T-helper 17 cell (primary cell): ENCODE measurements around the gene FNDC11. TPM values are rescaled to one million over a fixed set of nuclear protein-coding genes. Genes with fewer than 3 reads are reported as not detected.
"Not testable (repeated sequence)": the region's sequence is repeated elsewhere in the genome, so short reads cannot be mapped to it uniquely, and the experiment has no call there.

Experiments used
- ATAC-seq: fragments of 150-1000 bp; cut with Tn5 transposase; 2 replicates; pipeline ENCODE4 v1.10.0; 2021; ENCODE audit warnings: mild to moderate bottlenecking, moderate library complexity
- DNase-seq, 3 donors: peaks; one replicate each; pipeline versions ENCODE4 v3.0.0 to v3.0.0-alpha.2; 2020 to 2021
- H3K9me3 ChIP-seq: one replicate; pipeline ENCODE4 v1.7.0; 2013; ENCODE audit warnings: low read length, mild to moderate bottlenecking; ENCODE audit not compliant: control insufficient read depth, poor library complexity, severe bottlenecking
- H3K27ac Mint-ChIP-seq: one replicate; pipeline ENCODE4 v1.8.0; 2022; ENCODE audit warnings: mild to moderate bottlenecking, moderate library complexity, mixed read lengths
- H3K27me3 Mint-ChIP-seq: one replicate; pipeline ENCODE4 v1.8.0; 2022; ENCODE audit warnings: mixed read lengths
- H3K36me3 Mint-ChIP-seq: one replicate; pipeline ENCODE4 v1.8.0; 2022; ENCODE audit warnings: low read depth, mixed read lengths
- H3K4me1 Mint-ChIP-seq: one replicate; pipeline ENCODE4 v1.8.0; 2022; ENCODE audit warnings: mild to moderate bottlenecking, mixed read lengths
- H3K4me3 Mint-ChIP-seq: one replicate; pipeline ENCODE4 v1.8.0; 2022; ENCODE audit warnings: mild to moderate bottlenecking, moderate library complexity, mixed read lengths
- total RNA-seq, 4 donors: library from RNA in 2 of 4; stranded (reverse) in 2 of 4; gene quantifications; one replicate each; pipeline ENCODE4 v1.2.3 and lab custom pipeline; 2022 to 2026

The FNDC11 gene
- total RNA-seq (under 1 TPM; 0.44 to 0.99 TPM), total RNA-seq (lab: John Stamatoyannopoulos, UW) (0.70 to 2.9 reads per million in 2 donors)

- DNase-seq (peak in 2 of 3 donors; percentile 58 to 65), ATAC-seq (peak; percentile 8)
- Mint-ChIP-seq H3K4me1 (peaks cover 13% of the 10 kb centered on the region), H3K27me3 (no peaks in the 10 kb centered on the region), H3K36me3 (no peaks in the 10 kb centered on the region), H3K4me3 (peak within 1 kb of the TSS; percentile 83), H3K27ac (peak within 1 kb of the TSS; percentile 88)
- no peaks in the 10 kb centered on the region for H3K9me3 ChIP-seq
Observed at GRCh38 chr20:63553933-63554290, at the start of gene FNDC11. Gene FNDC11, plus strand, starts transcription at chr20:63554159. Its CDS starts 1,505 bp downstream, at chr20:63555664.

GRCh38 chr20:63504642-63505041, 49.3 kb upstream of the FNDC11 start:
- DNase-seq (no peak), ATAC-seq (no peak)
- Mint-ChIP-seq H3K4me1 (peaks cover 6% of the 10 kb centered on the region), H3K27ac (no peak overlapping the region), H3K4me3 (no peak overlapping the region), H3K36me3 (no peaks in the 10 kb centered on the region), H3K27me3 (peaks cover 30% of the 10 kb centered on the region)
- H3K9me3 ChIP-seq: no peaks in the 10 kb centered on the region

- H3K9me3 ChIP-seq: no peaks in the 10 kb centered on the region
- H3K36me3 Mint-ChIP-seq: no peaks in the 10 kb centered on the region
- H3K4me1 Mint-ChIP-seq: peaks cover 6% of the 10 kb centered on the region
- DNase-seq: no peak
- ATAC-seq: no peak
- no peak overlapping the region for H3K27ac Mint-ChIP-seq
- H3K4me3 Mint-ChIP-seq: no peak overlapping the region
- H3K27me3 Mint-ChIP-seq: peaks cover 36% of the 10 kb centered on the region
Observed at GRCh38 chr20:63505281-63505680, 48.7 kb upstream of the FNDC11 start.

- H3K27me3 Mint-ChIP-seq: peaks cover 36% of the 10 kb centered on the region
- DNase-seq: no peak
- ATAC-seq: no peak
- H3K4me3 Mint-ChIP-seq: no peak overlapping the region
- no peak overlapping the region for H3K27ac Mint-ChIP-seq
- peaks cover 6% of the 10 kb centered on the region for H3K4me1 Mint-ChIP-seq
- no peaks in the 10 kb centered on the region for H3K9me3 ChIP-seq
- no peaks in the 10 kb centered on the region for H3K36me3 Mint-ChIP-seq
Observed at GRCh38 chr20:63505723-63506122, 48.2 kb upstream of the FNDC11 start.

GRCh38 chr20:63507083-63507743, 46.7 kb upstream of the FNDC11 start:
- peaks cover 41% of the 10 kb centered on the region for H3K27me3 Mint-ChIP-seq
- peaks cover 2% of the 10 kb centered on the region for H3K36me3 Mint-ChIP-seq
- peaks cover 6% of the 10 kb centered on the region for H3K4me1 Mint-ChIP-seq
- ATAC-seq (no peak), DNase-seq (no peak)
- H3K9me3 ChIP-seq: no peaks in the 10 kb centered on the region
- no peak overlapping the region for H3K4me3 Mint-ChIP-seq
- H3K27ac Mint-ChIP-seq: no peak overlapping the region

- Mint-ChIP-seq H3K4me1 (peaks cover 6% of the 10 kb centered on the region), H3K4me3 (peak overlapping the region; percentile 43), H3K36me3 (peaks cover 2% of the 10 kb centered on the region), H3K27me3 (peaks cover 51% of the 10 kb centered on the region), H3K27ac (peak overlapping the region; percentile 49)
- ATAC-seq: peak; percentile 68
- H3K9me3 ChIP-seq: no peaks in the 10 kb centered on the region
- DNase-seq: no peak
Observed at GRCh38 chr20:63508072-63508768, 45.7 kb upstream of the FNDC11 start.

GRCh38 chr20:63509088-63509564, 44.8 kb upstream of the FNDC11 start:
- H3K4me3 Mint-ChIP-seq: no peak overlapping the region
- no peak for ATAC-seq

GRCh38 chr20:63513207-63513606, 40.8 kb upstream of the FNDC11 start:
- Mint-ChIP-seq H3K4me1 (peaks cover 3% of the 10 kb centered on the region), H3K27ac (no peak overlapping the region), H3K36me3 (peaks cover 2% of the 10 kb centered on the region), H3K27me3 (peaks cover 34% of the 10 kb centered on the region), H3K4me3 (no peak overlapping the region)
- no peaks in the 10 kb centered on the region for H3K9me3 ChIP-seq
- DNase-seq (no peak), ATAC-seq (no peak)

More at GRCh38 chr20:63509088-63509564, 44.8 kb upstream of the FNDC11 start:
- peaks cover 2% of the 10 kb centered on the region for H3K36me3 Mint-ChIP-seq
- no peak overlapping the region for H3K27ac Mint-ChIP-seq
- peaks cover 49% of the 10 kb centered on the region for H3K27me3 Mint-ChIP-seq
- no peaks in the 10 kb centered on the region for H3K9me3 ChIP-seq
- DNase-seq: no peak
- H3K4me1 Mint-ChIP-seq: peaks cover 6% of the 10 kb centered on the region

- not testable (repeated sequence) for ATAC-seq, DNase-seq, H3K9me3 ChIP-seq, H3K36me3 Mint-ChIP-seq, H3K4me1 Mint-ChIP-seq, H3K27ac Mint-ChIP-seq, H3K4me3 Mint-ChIP-seq
- peaks cover 24% of the 10 kb centered on the region for H3K27me3 Mint-ChIP-seq
Observed at GRCh38 chr20:63514520-63514919, 39.4 kb upstream of the FNDC11 start.

GRCh38 chr20:63517376-63518309, 36.3 kb upstream of the FNDC11 start:
- Mint-ChIP-seq H3K4me1 (peaks cover 6% of the 10 kb centered on the region), H3K36me3 (no peaks in the 10 kb centered on the region), H3K27me3 (peaks cover 7% of the 10 kb centered on the region), H3K27ac (no peak overlapping the region), H3K4me3 (peak overlapping the region; percentile 39)
- no peak for DNase-seq
- H3K9me3 ChIP-seq: no peaks in the 10 kb centered on the region
- no peak for ATAC-seq

GRCh38 chr20:63518351-63518861, 35.6 kb upstream of the FNDC11 start:
- H3K4me3 Mint-ChIP-seq: peak overlapping the region; percentile 31
- no peaks in the 10 kb centered on the region for H3K9me3 ChIP-seq
- DNase-seq: no peak
- no peaks in the 10 kb centered on the region for H3K27me3 Mint-ChIP-seq
- H3K36me3 Mint-ChIP-seq: no peaks in the 10 kb centered on the region
- H3K27ac Mint-ChIP-seq: no peak overlapping the region
- ATAC-seq: no peak
- peaks cover 7% of the 10 kb centered on the region for H3K4me1 Mint-ChIP-seq

GRCh38 chr20:63518946-63519667, 34.9 kb upstream of the FNDC11 start:
- no peak for DNase-seq
- no peaks in the 10 kb centered on the region for H3K9me3 ChIP-seq
- no peaks in the 10 kb centered on the region for H3K27me3 Mint-ChIP-seq
- ATAC-seq: no peak
- H3K4me1 Mint-ChIP-seq: peaks cover 7% of the 10 kb centered on the region
- H3K4me3 Mint-ChIP-seq: peak overlapping the region; percentile 82
- H3K36me3 Mint-ChIP-seq: no peaks in the 10 kb centered on the region
- no peak overlapping the region for H3K27ac Mint-ChIP-seq
